HPDE6-E6E7 (cell line): ENCODE results near the gene DNAH17.

Experiments used
- DNase-seq: peaks from one replicate; pipeline ENCODE4 v3.0.0; 2011; ENCODE audit warnings: missing footprints; ENCODE audit errors: extremely low spot score

The DNAH17 gene

GRCh38 chr17:78572239-78573205 lies 4.7 kb downstream of the DNAH17 start:
- DNase-seq, result no peak

- DNase-seq, result no peak
These were observed 5.9 kb downstream of the DNAH17 start for GRCh38 chr17:78571329-78571728.

GRCh38 chr17:78568494-78569115 lies 8.6 kb downstream of the DNAH17 start:
- DNase-seq, result no peak

- no peak for DNase-seq
These were observed 9.2 kb downstream of the DNAH17 start for GRCh38 chr17:78567991-78568390.

- DNase-seq, result no peak
These were observed 10.2 kb downstream of the DNAH17 start for GRCh38 chr17:78566947-78567346.

- no peak for DNase-seq
These were observed 13.7 kb downstream of the DNAH17 start for GRCh38 chr17:78563189-78564145.

- no peak for DNase-seq
These were observed 14.5 kb downstream of the DNAH17 start for GRCh38 chr17:78562734-78563133.

GRCh38 chr17:78561166-78561565 lies 16.0 kb downstream of the DNAH17 start:
- no peak for DNase-seq

- DNase-seq, result no peak
These were observed 16.5 kb downstream of the DNAH17 start for GRCh38 chr17:78560731-78561130.

- DNase-seq, result no peak
These were observed 17.3 kb downstream of the DNAH17 start for GRCh38 chr17:78559749-78560368.

GRCh38 chr17:78558989-78559388 lies 18.2 kb downstream of the DNAH17 start:
- no peak for DNase-seq

- DNase-seq, result no peak
These were observed 18.9 kb downstream of the DNAH17 start for GRCh38 chr17:78558181-78558850.

- DNase-seq, result peak; percentile 55
These were observed 19.6 kb downstream of the DNAH17 start for GRCh38 chr17:78557598-78558039.

- no peak for DNase-seq
These were observed 20.4 kb downstream of the DNAH17 start for GRCh38 chr17:78556812-78557211.

- no peak for DNase-seq
These were observed 21.3 kb downstream of the DNAH17 start for GRCh38 chr17:78555746-78556401.

GRCh38 chr17:78550464-78550863 lies 26.7 kb downstream of the DNAH17 start:
- no peak for DNase-seq

GRCh38 chr17:78548725-78549124 lies 28.5 kb downstream of the DNAH17 start:
- no peak for DNase-seq

- DNase-seq, result no peak
These were observed 30.2 kb downstream of the DNAH17 start for GRCh38 chr17:78547035-78547434.

- DNase-seq, result no peak
These were observed 30.7 kb downstream of the DNAH17 start for GRCh38 chr17:78546476-78546875.
